Hepatocyte (in vitro differentiated cells): ENCODE measurements around the gene FOLR2.

Experiments
- CTCF ChIP-seq: fragments of 200-600 bp; sonication (generic); IDR thresholded peaks from 2 replicates; pipeline ENCODE4 v1.5.1; 2016; ENCODE audit warnings: antibody characterized with exemption, mild to moderate bottlenecking; ENCODE audit not compliant: poor library complexity
- EZH2 ChIP-seq: fragments of 200-600 bp; sonication (generic); IDR thresholded peaks from 2 replicates; pipeline ENCODE4 v1.6.1; 2016; ENCODE audit warnings: antibody characterized with exemption, mild to moderate bottlenecking, borderline replicate concordance

GRCh38 chr11:72224564-72225410 is 8.2 kb downstream of the FOLR2 start, which contains the start of gene INPPL1:
- TF ChIP-seq CTCF (no peak), EZH2 (no peak)
